Measurements from ENCODE around the gene NDUFA3. TPM values are rescaled to one million over a fixed set of nuclear protein-coding genes. Genes with fewer than 3 reads are reported as not detected.

Gene NDUFA3
- polyA plus RNA-seq (ENCODE audit: insufficient read length in 3 of 3) = 100 to 1,000 TPM in 2 of 3 donors, 10 to 100 TPM in 1; 84.6 to 151 (median 147) TPM
- long read RNA-seq, donor 1, transcript NDUFA3-214 (4 exons, 963 nt) = major isoform, 89 of 117 reads
- long read RNA-seq, donor 1, transcript NDUFA3-213 (3 exons, 541 nt) = minor isoform, 16 of 117 reads
- long read RNA-seq, donor 1, partial matches to known transcripts = 7 of 117 reads
- long read RNA-seq, donor 1, other reads (novel, unspliced or antisense) = 0 of 117 reads
- long read RNA-seq, donor 2, transcript NDUFA3-214 (4 exons, 963 nt) = major isoform, 125 of 182 reads
- long read RNA-seq, donor 2, transcript NDUFA3-202 (5 exons, 435 nt) = minor isoform, 8 of 182 reads
- long read RNA-seq, donor 2, transcript NDUFA3-213 (3 exons, 541 nt) = minor isoform, 35 of 182 reads
- long read RNA-seq, donor 2, partial matches to known transcripts = 10 of 182 reads
- long read RNA-seq, donor 2, other reads (novel, unspliced or antisense) = 0 of 182 reads
- long read RNA-seq, donor 3, transcript NDUFA3-202 (5 exons, 435 nt) = minor isoform, 8 of 221 reads
- long read RNA-seq, donor 3, transcript NDUFA3-213 (3 exons, 541 nt) = minor isoform, 31 of 221 reads
- long read RNA-seq, donor 3, transcript NDUFA3-214 (4 exons, 963 nt) = major isoform, 139 of 221 reads
- long read RNA-seq, donor 3, partial matches to known transcripts = 16 of 221 reads
- long read RNA-seq, donor 3, other reads (novel, unspliced or antisense) = 22 of 221 reads
- long read RNA-seq, donor 4, transcript NDUFA3-214 (4 exons, 963 nt) = major isoform, 88 of 147 reads
- long read RNA-seq, donor 4, transcript NDUFA3-213 (3 exons, 541 nt) = minor isoform, 25 of 147 reads
- long read RNA-seq, donor 4, partial matches to known transcripts = 7 of 147 reads
- long read RNA-seq, donor 4, other reads (novel, unspliced or antisense) = 24 of 147 reads
- long read RNA-seq, donor 5, transcript NDUFA3-202 (5 exons, 435 nt) = minor isoform, 12 of 247 reads
- long read RNA-seq, donor 5, transcript NDUFA3-214 (4 exons, 963 nt) = major isoform, 136 of 247 reads
- long read RNA-seq, donor 5, transcript NDUFA3-213 (3 exons, 541 nt) = minor isoform, 31 of 247 reads
- long read RNA-seq, donor 5, partial matches to known transcripts = 60 of 247 reads
- long read RNA-seq, donor 5, other reads (novel, unspliced or antisense) = 0 of 247 reads
- long read RNA-seq, donor 6, transcript NDUFA3-213 (3 exons, 541 nt) = minor isoform, 24 of 191 reads
- long read RNA-seq, donor 6, transcript NDUFA3-214 (4 exons, 963 nt) = major isoform, 122 of 191 reads
- long read RNA-seq, donor 6, transcript NDUFA3-202 (5 exons, 435 nt) = minor isoform, 7 of 191 reads
- long read RNA-seq, donor 6, partial matches to known transcripts = 13 of 191 reads
- long read RNA-seq, donor 6, other reads (novel, unspliced or antisense) = 19 of 191 reads
- long read RNA-seq, donor 7, transcript NDUFA3-214 (4 exons, 963 nt) = major isoform, 189 of 277 reads
- long read RNA-seq, donor 7, transcript NDUFA3-213 (3 exons, 541 nt) = minor isoform, 43 of 277 reads
- long read RNA-seq, donor 7, partial matches to known transcripts = 28 of 277 reads
- long read RNA-seq, donor 7, other reads (novel, unspliced or antisense) = 11 of 277 reads
- long read RNA-seq, donor 8, transcript NDUFA3-214 (4 exons, 963 nt) = major isoform, 291 of 455 reads
- long read RNA-seq, donor 8, transcript NDUFA3-213 (3 exons, 541 nt) = minor isoform, 75 of 455 reads
- long read RNA-seq, donor 8, transcript NDUFA3-202 (5 exons, 435 nt) = minor isoform, 6 of 455 reads
- long read RNA-seq, donor 8, partial matches to known transcripts = 75 of 455 reads
- long read RNA-seq, donor 8, other reads (novel, unspliced or antisense) = 0 of 455 reads
- long read RNA-seq, donor 9, transcript NDUFA3-202 (5 exons, 435 nt) = minor isoform, 7 of 130 reads
- long read RNA-seq, donor 9, transcript NDUFA3-213 (3 exons, 541 nt) = minor isoform, 29 of 130 reads
- long read RNA-seq, donor 9, transcript NDUFA3-214 (4 exons, 963 nt) = major isoform, 75 of 130 reads
- long read RNA-seq, donor 9, partial matches to known transcripts = 8 of 130 reads
- long read RNA-seq, donor 9, other reads (novel, unspliced or antisense) = 10 of 130 reads
- long read RNA-seq, donor 10, transcript NDUFA3-202 (5 exons, 435 nt) = minor isoform, 5 of 216 reads
- long read RNA-seq, donor 10, transcript NDUFA3-213 (3 exons, 541 nt) = minor isoform, 34 of 216 reads
- long read RNA-seq, donor 10, transcript NDUFA3-214 (4 exons, 963 nt) = major isoform, 164 of 216 reads
- long read RNA-seq, donor 10, partial matches to known transcripts = 5 of 216 reads
- long read RNA-seq, donor 10, other reads (novel, unspliced or antisense) = 6 of 216 reads
- long read RNA-seq, donor 11, transcript NDUFA3-213 (3 exons, 541 nt) = minor isoform, 20 of 86 reads
- long read RNA-seq, donor 11, transcript NDUFA3-214 (4 exons, 963 nt) = major isoform, 64 of 86 reads
- long read RNA-seq, donor 11, partial matches to known transcripts = 0 of 86 reads
- long read RNA-seq, donor 11, other reads (novel, unspliced or antisense) = 0 of 86 reads
- long read RNA-seq, donor 12, transcript NDUFA3-202 (5 exons, 435 nt) = minor isoform, 5 of 167 reads
- long read RNA-seq, donor 12, transcript NDUFA3-213 (3 exons, 541 nt) = minor isoform, 22 of 167 reads
- long read RNA-seq, donor 12, transcript NDUFA3-214 (4 exons, 963 nt) = major isoform, 103 of 167 reads
- long read RNA-seq, donor 12, partial matches to known transcripts = 18 of 167 reads
- long read RNA-seq, donor 12, other reads (novel, unspliced or antisense) = 16 of 167 reads
- long read RNA-seq, donor 13, transcript NDUFA3-202 (5 exons, 435 nt) = minor isoform, 5 of 347 reads
- long read RNA-seq, donor 13, transcript NDUFA3-213 (3 exons, 541 nt) = minor isoform, 55 of 347 reads
- long read RNA-seq, donor 13, transcript NDUFA3-214 (4 exons, 963 nt) = major isoform, 252 of 347 reads
- long read RNA-seq, donor 13, partial matches to known transcripts = 23 of 347 reads
- long read RNA-seq, donor 13, other reads (novel, unspliced or antisense) = 7 of 347 reads
- long read RNA-seq, donor 14, transcript NDUFA3-213 (3 exons, 541 nt) = minor isoform, 21 of 129 reads
- long read RNA-seq, donor 14, transcript NDUFA3-214 (4 exons, 963 nt) = major isoform, 100 of 129 reads
- long read RNA-seq, donor 14, transcript NDUFA3-202 (5 exons, 435 nt) = minor isoform, 5 of 129 reads
- long read RNA-seq, donor 14, partial matches to known transcripts = 0 of 129 reads
- long read RNA-seq, donor 14, other reads (novel, unspliced or antisense) = 0 of 129 reads
- long read RNA-seq, donor 15, transcript NDUFA3-213 (3 exons, 541 nt) = minor isoform, 8 of 45 reads
- long read RNA-seq, donor 15, transcript NDUFA3-214 (4 exons, 963 nt) = major isoform, 32 of 45 reads
- long read RNA-seq, donor 15, partial matches to known transcripts = 0 of 45 reads
- long read RNA-seq, donor 15, other reads (novel, unspliced or antisense) = 0 of 45 reads
- long read RNA-seq, donor 16, transcript NDUFA3-202 (5 exons, 435 nt) = minor isoform, 5 of 291 reads
- long read RNA-seq, donor 16, transcript NDUFA3-214 (4 exons, 963 nt) = major isoform, 167 of 291 reads
- long read RNA-seq, donor 16, transcript NDUFA3-213 (3 exons, 541 nt) = minor isoform, 43 of 291 reads
- long read RNA-seq, donor 16, partial matches to known transcripts = 24 of 291 reads
- long read RNA-seq, donor 16, other reads (novel, unspliced or antisense) = 49 of 291 reads

DNA sequence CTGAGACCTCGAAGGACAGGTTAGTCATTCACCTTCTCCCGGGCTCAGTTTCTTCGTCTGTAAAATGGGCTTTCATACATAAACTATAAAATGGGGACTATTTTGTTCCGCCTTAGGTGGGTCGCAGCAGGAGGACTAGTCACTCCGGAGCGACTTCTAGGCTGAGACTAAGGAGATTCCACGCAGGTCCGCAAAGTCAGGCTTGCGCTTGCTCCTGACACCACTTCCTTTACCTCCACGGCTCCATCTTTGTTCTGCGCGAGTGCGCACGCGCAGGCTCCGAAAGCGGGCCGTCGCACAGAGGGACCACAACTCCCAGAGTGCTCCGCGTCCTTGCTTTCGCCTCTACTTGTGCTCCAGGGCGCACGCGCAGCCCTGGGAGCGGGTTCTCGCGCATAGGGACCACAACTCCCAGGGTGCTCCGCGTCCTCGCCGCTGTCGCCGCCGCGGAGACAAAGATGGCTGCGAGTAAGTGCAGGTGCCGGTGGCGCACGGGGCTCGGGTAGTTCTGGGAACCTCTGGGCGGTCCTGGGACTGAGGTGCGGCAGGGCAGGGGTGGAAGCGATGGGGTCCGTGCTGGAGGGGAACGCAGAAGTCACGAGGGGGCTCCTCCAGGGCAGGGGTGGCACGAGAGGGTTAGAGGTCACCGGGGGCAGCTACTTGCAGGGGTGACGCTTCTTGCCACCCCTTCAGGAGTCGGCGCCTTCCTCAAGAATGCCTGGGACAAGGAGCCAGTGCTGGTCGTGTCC is at the start of gene NDUFA3:
NDUFA3 (plus strand) TSS at position 435 of the 749 bp plus-strand sequence; CDS start at position 459, 24 bp downstream.
- peak; percentile 95 to 99 (median 98) for DNase-seq (ENCODE audit: extremely low read depth in 1 of 11, low read depth in 9 of 11, low spot score in 4 of 11)

- no peak for DNase-seq (ENCODE audit: extremely low read depth in 1 of 11, low read depth in 9 of 11, low spot score in 4 of 11)
These were observed 40.0 kb upstream of the NDUFA3 start for GRCh38 chr19:54062643-54063042.

DNA sequence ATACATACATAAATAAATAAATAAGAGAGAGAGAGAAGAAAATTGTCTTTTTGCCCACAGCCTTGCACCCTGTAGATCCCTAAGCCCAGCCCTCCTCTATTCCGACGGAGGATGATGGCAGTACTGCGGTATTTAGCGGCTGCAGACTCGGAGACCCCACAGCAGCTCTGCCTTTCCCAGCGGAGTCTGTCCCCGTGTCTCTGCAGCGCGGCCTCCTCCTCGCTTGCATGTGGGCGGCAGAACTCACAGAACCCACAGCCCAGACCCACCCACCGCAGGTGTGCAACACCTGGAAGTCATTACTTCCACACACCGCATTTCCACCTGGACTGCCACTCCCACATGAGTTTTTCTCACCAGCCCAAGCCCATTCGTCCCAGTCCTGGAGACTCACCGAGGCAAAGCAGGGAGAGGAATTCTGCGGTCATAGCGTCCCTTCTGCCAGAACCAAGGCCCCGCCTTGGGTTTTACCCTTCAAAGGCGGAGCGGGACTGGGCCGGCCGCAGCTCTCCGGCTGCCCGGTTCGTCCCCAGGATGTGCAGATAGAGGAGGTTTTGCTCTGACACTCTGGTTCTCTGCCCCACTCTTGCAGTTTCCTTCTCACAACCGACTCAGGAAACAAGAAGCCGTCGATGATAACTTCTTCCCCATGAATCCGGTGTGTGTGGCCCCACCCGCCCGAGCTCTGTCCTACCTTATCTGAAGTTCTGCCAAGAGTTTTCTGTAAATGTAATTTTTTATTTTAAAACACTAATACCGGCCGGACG is 39.1 kb upstream of the NDUFA3 start, which contains the start of gene VSTM1:
VSTM1 (minus strand) TSS at position 548 of the 767 bp plus-strand sequence; CDS start at position 428, 120 bp downstream.
- DNase-seq (ENCODE audit: extremely low read depth in 1 of 11, low read depth in 9 of 11, low spot score in 4 of 11) = no peak

GRCh38 chr19:54069470-54069869 is 33.2 kb upstream of the NDUFA3 start:
- no peak for DNase-seq (ENCODE audit: extremely low read depth in 1 of 11, low read depth in 9 of 11, low spot score in 4 of 11)

DNA sequence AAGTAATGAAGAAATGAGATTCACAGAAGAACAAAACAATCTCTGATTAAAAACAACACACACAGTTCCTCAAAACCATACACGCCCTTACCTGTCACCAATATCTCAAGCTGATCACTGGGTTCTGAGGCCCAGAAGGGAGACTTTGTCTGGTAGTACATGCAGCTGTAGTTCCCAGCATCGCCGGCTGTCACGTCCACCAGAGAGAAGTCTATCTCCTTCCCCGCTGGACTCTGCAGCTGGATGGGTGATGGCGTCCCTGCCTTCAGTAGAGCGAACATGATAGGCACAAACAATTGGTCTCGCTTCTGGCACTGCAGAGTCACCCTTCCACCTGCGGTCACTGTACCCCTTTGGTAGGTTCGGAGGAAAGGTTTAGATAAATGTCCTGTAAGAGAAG is 28.8 kb upstream of the NDUFA3 start:
- DNase-seq (ENCODE audit: extremely low read depth in 1 of 11, low read depth in 9 of 11, low spot score in 4 of 11) = no peak

GRCh38 chr19:54074851-54075250 is 27.8 kb upstream of the NDUFA3 start:
- no peak for DNase-seq (ENCODE audit: extremely low read depth in 1 of 11, low read depth in 9 of 11, low spot score in 4 of 11)

- DNase-seq (ENCODE audit: extremely low read depth in 1 of 11, low read depth in 9 of 11, low spot score in 4 of 11) = no peak
These were observed 25.3 kb upstream of the NDUFA3 start for GRCh38 chr19:54077334-54077733.

GRCh38 chr19:54081032-54081431 is 21.6 kb upstream of the NDUFA3 start, which contains the start of gene TARM1:
Gene TARM1, minus strand, starts transcription at chr19:54081365. Its CDS starts 25 bp downstream, at chr19:54081340.
- no peak for DNase-seq (ENCODE audit: extremely low read depth in 1 of 11, low read depth in 9 of 11, low spot score in 4 of 11)

GRCh38 chr19:54084410-54084809 is 18.2 kb upstream of the NDUFA3 start:
- DNase-seq (ENCODE audit: extremely low read depth in 1 of 11, low read depth in 9 of 11, low spot score in 4 of 11) = no peak

DNA sequence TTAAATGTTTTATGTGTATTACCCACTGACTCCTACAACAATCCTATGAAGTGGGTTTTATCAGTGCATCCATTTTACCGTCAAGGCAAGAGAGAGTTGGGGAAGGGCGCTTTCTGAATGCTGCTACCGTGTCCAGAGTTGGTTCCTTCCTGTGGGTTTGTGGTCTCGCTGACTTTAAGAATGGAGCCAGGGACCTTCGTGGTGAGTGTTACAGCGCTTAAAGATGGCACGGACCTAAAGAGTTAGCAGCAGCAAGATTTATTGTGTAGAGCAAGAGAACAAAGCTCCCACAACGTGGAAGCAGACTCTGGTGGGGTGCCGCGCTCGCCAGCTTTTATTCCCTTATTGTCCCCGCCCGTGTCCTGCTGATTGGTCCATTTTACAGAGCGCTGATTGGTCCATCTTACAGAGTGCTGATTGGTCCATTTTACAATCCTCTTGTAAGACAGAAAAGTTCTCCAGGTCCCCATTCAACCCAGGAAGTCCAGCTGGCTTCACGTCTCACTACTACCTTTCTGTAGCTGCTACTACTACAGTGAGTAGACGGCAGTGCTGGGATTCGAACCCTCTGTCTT is 8.1 kb upstream of the NDUFA3 start:
- DNase-seq (ENCODE audit: extremely low read depth in 1 of 11, low read depth in 9 of 11, low spot score in 4 of 11) = no peak

GRCh38 chr19:54095136-54095858 is 7.4 kb upstream of the NDUFA3 start:
- DNase-seq (ENCODE audit: extremely low read depth in 1 of 11, low read depth in 9 of 11, low spot score in 4 of 11) = no peak
